NT2/D1 (cell line): ENCODE measurements around the gene IL17B.
A peak's percentile ranks its signal among the peaks of the same experiment; 100 is the strongest.

Experiments
- DNase-seq: peaks from one replicate; pipeline ENCODE4 v3.0.0-alpha.2; 2011; ENCODE audit warnings: low read depth, low spot score
- H3K27me3 ChIP-seq: 2 replicates; pipeline ENCODE4 v1.6.0; 2011; ENCODE audit warnings: mild to moderate bottlenecking; ENCODE audit not compliant: insufficient read length, insufficient read depth
- H3K36me3 ChIP-seq: 2 replicates; pipeline ENCODE4 v1.6.1; 2011; ENCODE audit warnings: mild to moderate bottlenecking, low read length, mixed read lengths; ENCODE audit not compliant: insufficient read depth, insufficient read length
- H3K4me1 ChIP-seq: 2 replicates; pipeline ENCODE4 v1.5.1; 2011; ENCODE audit not compliant: insufficient read depth, insufficient read length
- H3K4me3 ChIP-seq: 2 replicates; pipeline ENCODE4 v1.5.1; 2011; ENCODE audit warnings: low read depth; ENCODE audit not compliant: insufficient read length
- H3K9ac ChIP-seq: 2 replicates; pipeline ENCODE4 v1.6.0; 2011; ENCODE audit warnings: low read depth; ENCODE audit not compliant: insufficient read length
- H3K9me3 ChIP-seq: 2 replicates; pipeline ENCODE4 v1.5.1; 2011; ENCODE audit warnings: mild to moderate bottlenecking, low read length; ENCODE audit not compliant: insufficient read depth
- SUZ12 ChIP-seq: IDR thresholded peaks from 2 replicates; pipeline ENCODE4 v1.6.1; 2011; ENCODE audit not compliant: insufficient read length, insufficient read depth; ENCODE audit errors: extremely low read depth
- YY1 ChIP-seq: IDR thresholded peaks from 2 replicates; pipeline ENCODE4 v1.6.1; 2011; ENCODE audit not compliant: insufficient read length, insufficient read depth
- ZNF274 ChIP-seq: IDR thresholded peaks from 2 replicates; pipeline ENCODE4 v1.6.1; 2011; ENCODE audit warnings: mild to moderate bottlenecking, low read depth, low read length

IL17B gene

GRCh38 chr5:149414405-149415065 is 35.4 kb upstream of the IL17B start:
- Histone ChIP-seq H3K9ac (no peak overlapping the region), H3K9me3 (no peaks in the 10 kb centered on the region), H3K4me1 (peaks cover 1% of the 10 kb centered on the region), H3K36me3 (no peaks in the 10 kb centered on the region), H3K27me3 (no peaks in the 10 kb centered on the region), H3K4me3 (no peak overlapping the region)
- no peak for DNase-seq
- no peak for TF ChIP-seq ZNF274
- TF ChIP-seq YY1 = no peak
- no peak for TF ChIP-seq SUZ12

DNA sequence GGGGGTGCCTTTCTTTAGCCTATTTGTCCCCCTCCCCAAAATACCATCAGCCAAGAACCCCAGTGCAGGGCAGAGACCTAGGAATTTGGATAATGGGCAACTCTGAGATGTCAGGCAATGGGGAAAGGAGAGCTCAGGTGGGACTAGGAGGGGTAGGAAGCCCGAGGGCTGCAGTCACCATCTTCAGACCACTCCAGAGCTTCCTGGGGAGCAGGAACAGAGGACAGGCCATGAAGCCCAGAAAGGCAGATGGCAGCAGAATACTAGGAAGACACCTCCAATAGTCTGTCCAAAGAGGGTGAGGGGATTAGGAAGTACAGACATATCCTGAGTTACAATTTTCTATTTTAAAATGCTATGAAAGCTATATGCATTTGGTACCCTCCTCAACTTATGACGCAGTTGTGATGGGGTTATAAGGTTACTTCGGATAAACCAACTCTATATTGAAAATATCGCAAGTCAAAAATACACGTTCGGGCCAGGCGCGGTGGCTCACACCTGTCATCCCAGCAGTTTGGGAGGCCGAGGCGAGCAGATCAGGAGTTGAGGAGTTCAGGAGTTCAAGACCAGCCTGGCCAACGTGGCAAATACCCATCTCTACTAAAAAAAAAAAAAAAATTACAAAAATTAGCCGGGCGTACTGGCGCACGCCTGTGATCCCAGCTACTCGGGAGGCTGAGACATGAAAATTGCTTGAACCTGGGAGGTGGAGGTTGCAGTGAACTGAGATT is 34.6 kb upstream of the IL17B start:
- no peak for TF ChIP-seq SUZ12
- no peak for TF ChIP-seq ZNF274
- TF ChIP-seq YY1 = no peak
- no peak overlapping the region for H3K4me3 ChIP-seq
- DNase-seq = no peak
- peaks cover 3% of the 10 kb centered on the region for H3K4me1 ChIP-seq
- no peaks in the 10 kb centered on the region for H3K9me3 ChIP-seq
- no peaks in the 10 kb centered on the region for H3K27me3 ChIP-seq
- H3K36me3 ChIP-seq = no peaks in the 10 kb centered on the region
- no peak overlapping the region for H3K9ac ChIP-seq

DNA sequence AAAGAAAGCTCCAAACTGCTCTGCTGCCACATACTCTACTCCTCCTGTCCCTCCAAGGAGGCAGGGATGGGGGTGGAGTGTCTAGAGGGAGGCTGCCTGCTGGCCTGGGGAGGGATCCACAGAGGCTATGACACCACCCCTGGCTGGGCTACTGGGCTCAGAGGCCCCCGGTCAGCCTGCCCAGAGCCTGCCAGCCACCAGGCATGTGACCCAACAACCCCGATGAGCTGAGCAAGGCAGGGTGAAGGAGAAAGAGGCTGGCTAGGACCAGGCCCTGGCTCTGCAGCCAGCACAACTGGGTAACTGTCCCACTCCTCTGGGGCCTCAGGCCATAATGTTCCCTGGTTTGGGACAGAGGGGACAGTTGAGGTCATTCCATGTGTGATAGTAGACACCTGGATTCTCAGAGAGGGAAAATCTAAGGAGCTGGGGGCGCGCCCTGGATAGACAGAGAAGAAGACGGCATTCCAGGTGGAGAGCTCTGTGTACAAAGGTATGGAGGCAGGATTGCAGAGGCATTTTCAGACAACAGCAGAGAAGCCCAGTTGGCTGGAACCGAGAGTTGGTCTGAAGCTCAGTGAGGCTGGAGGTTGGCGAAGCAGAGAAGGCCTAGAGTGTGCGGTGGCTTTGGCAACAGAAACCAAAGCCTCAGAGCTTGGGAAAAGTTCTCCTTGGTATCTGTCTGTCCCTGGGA is 33.8 kb upstream of the IL17B start:
- Histone ChIP-seq H3K4me3 (no peak overlapping the region), H3K36me3 (no peaks in the 10 kb centered on the region), H3K9ac (peak overlapping the region; percentile 8), H3K4me1 (peaks cover 5% of the 10 kb centered on the region), H3K27me3 (no peaks in the 10 kb centered on the region), H3K9me3 (no peaks in the 10 kb centered on the region)
- no peak for DNase-seq
- TF ChIP-seq YY1 = no peak
- no peak for TF ChIP-seq ZNF274
- TF ChIP-seq SUZ12 = no peak

DNA sequence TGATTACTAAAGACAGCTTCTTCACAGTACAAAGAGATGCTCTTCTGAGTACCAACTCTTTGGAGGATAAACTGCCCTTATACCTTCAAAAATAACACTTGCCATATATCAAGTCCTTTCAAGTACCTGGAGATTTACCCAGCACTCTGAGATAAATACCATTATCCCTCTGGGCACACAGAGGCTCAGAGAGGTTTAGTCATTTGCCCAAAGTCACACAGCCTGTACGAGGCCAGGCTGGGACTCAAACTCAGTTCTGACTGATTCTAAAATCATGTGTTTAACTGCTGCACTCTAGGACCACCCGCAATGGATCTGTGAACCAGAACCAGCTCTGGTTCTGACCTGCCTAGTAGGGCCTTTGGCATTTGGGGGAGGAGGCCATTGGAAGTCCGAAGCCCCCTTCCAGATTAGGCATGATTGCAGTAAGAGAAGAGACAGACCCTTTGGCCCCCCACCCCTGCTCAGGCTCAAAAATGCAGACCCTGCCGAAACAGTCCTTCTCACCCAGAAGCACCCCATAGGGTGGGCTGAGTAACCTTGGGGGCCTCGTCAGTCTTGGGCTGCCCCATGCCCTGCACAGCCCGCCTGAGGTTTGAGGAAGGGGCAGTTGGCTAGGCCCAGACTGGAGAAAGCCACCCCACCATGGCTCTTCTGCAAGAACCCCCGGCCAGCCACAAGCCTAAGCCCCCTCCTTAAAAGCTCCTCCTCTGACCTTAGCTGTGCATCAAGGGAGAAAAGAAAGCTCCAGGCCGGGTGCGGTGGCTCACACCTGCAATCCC is 32.8 kb upstream of the IL17B start:
- no peaks in the 10 kb centered on the region for H3K36me3 ChIP-seq
- H3K4me1 ChIP-seq = peaks cover 8% of the 10 kb centered on the region
- DNase-seq = no peak
- no peak overlapping the region for H3K9ac ChIP-seq
- no peaks in the 10 kb centered on the region for H3K9me3 ChIP-seq
- no peak overlapping the region for H3K4me3 ChIP-seq
- no peak for TF ChIP-seq YY1
- TF ChIP-seq SUZ12 = no peak
- no peak for TF ChIP-seq ZNF274
- H3K27me3 ChIP-seq = no peaks in the 10 kb centered on the region

DNA sequence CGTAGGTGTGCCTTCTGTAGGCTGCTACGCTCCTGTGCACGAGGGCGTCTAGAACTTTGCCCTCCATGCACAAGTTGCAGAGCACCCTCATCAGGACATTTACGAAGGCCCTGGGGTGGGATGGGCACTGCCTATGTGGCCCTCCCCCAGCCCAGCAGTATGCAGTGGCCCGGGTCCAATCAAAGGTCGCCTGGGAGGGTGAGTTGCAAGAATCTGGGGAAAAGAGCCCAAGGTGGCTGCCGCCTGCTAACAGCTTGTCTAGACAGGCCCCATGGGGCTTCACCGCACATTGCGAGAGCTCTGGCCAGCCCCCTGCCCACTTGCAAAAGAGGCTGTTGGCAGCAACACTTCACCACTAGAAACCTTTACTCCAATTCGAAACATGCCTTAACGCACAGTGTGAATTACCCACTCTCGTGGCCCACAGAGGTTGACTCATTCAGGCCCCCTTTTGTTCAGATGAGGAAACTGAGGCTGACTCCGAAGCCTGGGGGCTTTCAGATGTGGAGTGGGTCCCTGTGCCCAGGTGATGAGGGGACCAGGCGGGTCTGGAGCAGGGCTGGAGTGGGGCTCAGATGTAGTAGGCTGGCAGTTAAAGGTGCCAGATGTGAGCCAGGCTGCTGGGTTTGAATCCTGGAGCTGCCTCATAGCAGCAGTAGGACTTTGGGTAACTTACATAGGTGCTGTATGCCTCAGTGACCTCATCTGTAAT is 31.8 kb upstream of the IL17B start:
- no peak overlapping the region for H3K9ac ChIP-seq
- H3K4me1 ChIP-seq = peaks cover 8% of the 10 kb centered on the region
- no peaks in the 10 kb centered on the region for H3K27me3 ChIP-seq
- H3K9me3 ChIP-seq = no peaks in the 10 kb centered on the region
- H3K36me3 ChIP-seq = no peaks in the 10 kb centered on the region
- no peak overlapping the region for H3K4me3 ChIP-seq
- DNase-seq = no peak
- TF ChIP-seq SUZ12 (no peak), YY1 (no peak), ZNF274 (no peak)

- Histone ChIP-seq H3K27me3 (no peaks in the 10 kb centered on the region), H3K9me3 (no peaks in the 10 kb centered on the region), H3K4me3 (no peak overlapping the region), H3K9ac (no peak overlapping the region), H3K36me3 (no peaks in the 10 kb centered on the region), H3K4me1 (peaks cover 11% of the 10 kb centered on the region)
- TF ChIP-seq ZNF274 (no peak), SUZ12 (no peak), YY1 (no peak)
- no peak for DNase-seq
Observed at GRCh38 chr5:149410071-149410470, 31.0 kb upstream of the IL17B start.
